Suprapubic skin (tissue), 4 donors: ENCODE measurements around the gene PLCG2. TPM values are rescaled to one million over a fixed set of nuclear protein-coding genes. Genes with fewer than 3 reads are reported as not detected.

Experiments
- DNase-seq, 2 donors: peaks; one replicate each; pipeline ENCODE4 v3.0.0-alpha.2; 2019; ENCODE audit warnings: low spot score in 2 of 2
- H3K27ac ChIP-seq: fragments of 200-600 bp; sonication (generic); one replicate; pipeline ENCODE4 v1.5.1; 2019
- H3K27me3 ChIP-seq: fragments of 200-600 bp; sonication (generic); one replicate; pipeline ENCODE4 v1.5.1; 2019
- H3K36me3 ChIP-seq: fragments of 200-600 bp; sonication (generic); one replicate; pipeline ENCODE4 v1.5.1; 2019
- H3K4me1 ChIP-seq: fragments of 200-600 bp; sonication (generic); one replicate; pipeline ENCODE4 v1.5.1; 2019
- H3K4me3 ChIP-seq: fragments of 200-600 bp; sonication (generic); one replicate; pipeline ENCODE4 v1.5.1; 2019; ENCODE audit warnings: mild to moderate bottlenecking
- H3K9me3 ChIP-seq: fragments of 200-600 bp; sonication (generic); one replicate; pipeline ENCODE4 v1.5.1; 2019
- CTCF ChIP-seq, 2 donors: fragments of 200-600 bp in 1 of 2; fragments of 450-650 bp in 1 of 2; sonication (generic) in 1 of 2; IDR thresholded peaks; one replicate each; pipeline ENCODE4 v1.5.1; 2016 to 2019; ENCODE audit warnings: antibody characterized with exemption in 2 of 2, mild to moderate bottlenecking in 1 of 2, moderate library complexity in 1 of 2
- EP300 ChIP-seq: sonication (generic); formaldehyde crosslinking; IDR thresholded peaks from one replicate; pipeline ENCODE4 v1.6.1; 2017; ENCODE audit warnings: antibody characterized with exemption
- POLR2A ChIP-seq, 2 donors: fragments of 450-650 bp; IDR thresholded peaks; one replicate each; pipeline ENCODE4 v1.6.1; 2017; ENCODE audit warnings: antibody characterized with exemption in 2 of 2, mild to moderate bottlenecking in 2 of 2, moderate library complexity in 2 of 2
- POLR2AphosphoS5 ChIP-seq, 3 donors: sonication (generic); formaldehyde crosslinking; IDR thresholded peaks; one replicate each; pipeline ENCODE4 v1.6.1; 2017; ENCODE audit warnings: antibody characterized with exemption in 3 of 3
- WGBS: methylation state at CpG from one replicate; pipeline ENCODE4 v1.1.5; 2018; 5-methylcytosine and 5-hydroxymethylcytosine counted together
- total RNA-seq, 4 donors: library from RNA; depleted of rRNA; stranded (reverse); fragments of >200 nt; gene quantifications; one replicate each; pipeline ENCODE4 v1.1.0, GENCODE V29; 2016

The PLCG2 gene
- total RNA-seq, 4 donors from 2014 or later: 6.5 to 24.1 (median 10.5) TPM

- Histone ChIP-seq H3K27ac (no peak overlapping the region), H3K4me3 (no peak overlapping the region), H3K4me1 (no peaks in the 10 kb centered on the region), H3K27me3 (no peaks in the 10 kb centered on the region), H3K9me3 (no peaks in the 10 kb centered on the region), H3K36me3 (peaks cover 7% of the 10 kb centered on the region)
- no peak for TF ChIP-seq POLR2AphosphoS5 (IDR thresholded peaks at IDR 0.05)
- no peak for TF ChIP-seq EP300
- DNase-seq: peak in 1 of 2 donors; percentile 15
- WGBS: 90% methylated on average over 5 of the region's 5 CpGs
These were observed 148.6 kb downstream of the PLCG2 start for GRCh38 chr16:81927561-81928185.

- H3K27ac ChIP-seq: no peak overlapping the region
- no peak overlapping the region for H3K4me3 ChIP-seq
- TF ChIP-seq CTCF (IDR thresholded peaks at IDR 0.05): no peak
- TF ChIP-seq POLR2AphosphoS5 (IDR thresholded peaks at IDR 0.05): no peak
- TF ChIP-seq EP300: no peak
- no peak for TF ChIP-seq POLR2A (IDR thresholded peaks at IDR 0.05)
- peaks cover 7% of the 10 kb centered on the region for H3K36me3 ChIP-seq
- H3K9me3 ChIP-seq: no peaks in the 10 kb centered on the region
- peak in 1 of 2 donors; percentile 13 for DNase-seq
- 83% methylated on average over 16 of the region's 16 CpGs for WGBS
- H3K27me3 ChIP-seq: no peaks in the 10 kb centered on the region
- H3K4me1 ChIP-seq: no peaks in the 10 kb centered on the region
These were observed 149.3 kb downstream of the PLCG2 start for GRCh38 chr16:81928271-81928918.

- H3K27ac ChIP-seq: no peak overlapping the region
- no peaks in the 10 kb centered on the region for H3K4me1 ChIP-seq
- H3K4me3 ChIP-seq: no peak overlapping the region
- TF ChIP-seq POLR2AphosphoS5 (IDR thresholded peaks at IDR 0.05) (no peak), POLR2A (IDR thresholded peaks at IDR 0.05) (no peak), EP300 (no peak)
- peak in 1 of 2 donors; percentile 75 for DNase-seq
- 50% methylated on average over 7 of the region's 8 CpGs for WGBS
- H3K9me3 ChIP-seq: no peaks in the 10 kb centered on the region
- peaks cover 7% of the 10 kb centered on the region for H3K36me3 ChIP-seq
- H3K27me3 ChIP-seq: no peaks in the 10 kb centered on the region
These were observed 149.9 kb downstream of the PLCG2 start for GRCh38 chr16:81928975-81929374.

- no peaks in the 10 kb centered on the region for H3K27me3 ChIP-seq
- TF ChIP-seq POLR2AphosphoS5 (IDR thresholded peaks at IDR 0.05) (no peak), EP300 (no peak), POLR2A (IDR thresholded peaks at IDR 0.05) (no peak), CTCF (IDR thresholded peaks at IDR 0.05) (no peak)
- peaks cover 7% of the 10 kb centered on the region for H3K36me3 ChIP-seq
- no peak overlapping the region for H3K4me3 ChIP-seq
- no peaks in the 10 kb centered on the region for H3K4me1 ChIP-seq
- no peaks in the 10 kb centered on the region for H3K9me3 ChIP-seq
- H3K27ac ChIP-seq: no peak overlapping the region
- peak in 1 of 2 donors; percentile 31 for DNase-seq
These were observed 150.8 kb downstream of the PLCG2 start for GRCh38 chr16:81929841-81930240.

GRCh38 chr16:81931927-81932326 is 152.8 kb downstream of the PLCG2 start:
- no peak for DNase-seq
- H3K4me1 ChIP-seq: no peaks in the 10 kb centered on the region
- H3K4me3 ChIP-seq: no peak overlapping the region
- no peak for TF ChIP-seq EP300
- TF ChIP-seq CTCF (IDR thresholded peaks at IDR 0.05): no peak
- no peak for TF ChIP-seq POLR2A (IDR thresholded peaks at IDR 0.05)
- no peak for TF ChIP-seq POLR2AphosphoS5 (IDR thresholded peaks at IDR 0.05)
- H3K9me3 ChIP-seq: no peaks in the 10 kb centered on the region
- no peak overlapping the region for H3K27ac ChIP-seq
- H3K27me3 ChIP-seq: no peaks in the 10 kb centered on the region
- peaks cover 12% of the 10 kb centered on the region for H3K36me3 ChIP-seq
- 87% methylated on average over 5 of the region's 5 CpGs for WGBS

- H3K4me3 ChIP-seq: no peak overlapping the region
- H3K36me3 ChIP-seq: peaks cover 13% of the 10 kb centered on the region
- H3K4me1 ChIP-seq: no peaks in the 10 kb centered on the region
- no peaks in the 10 kb centered on the region for H3K27me3 ChIP-seq
- no peak for TF ChIP-seq CTCF (IDR thresholded peaks at IDR 0.05)
- TF ChIP-seq POLR2A (IDR thresholded peaks at IDR 0.05): no peak
- no peak for TF ChIP-seq POLR2AphosphoS5 (IDR thresholded peaks at IDR 0.05)
- TF ChIP-seq EP300: no peak
- WGBS: 88% methylated on average over 4 of the region's 4 CpGs
- DNase-seq: peak in 1 of 2 donors; percentile 55
- no peaks in the 10 kb centered on the region for H3K9me3 ChIP-seq
- no peak overlapping the region for H3K27ac ChIP-seq
These were observed 153.6 kb downstream of the PLCG2 start for GRCh38 chr16:81932668-81933067.
